Measurements from ENCODE around the gene B3GNT2. TPM values are rescaled to one million over a fixed set of nuclear protein-coding genes. Genes with fewer than 3 reads are reported as not detected.
"Not testable (repeated sequence)": the region's sequence is repeated elsewhere in the genome, so short reads cannot be mapped to it uniquely, and the experiment has no call there.

Gene B3GNT2
- total RNA-seq, 1 donor from 2014 or later, result 38.0 TPM

GRCh38 chr2:62151306-62151638, 44.6 kb upstream of the B3GNT2 start:
- TF ChIP-seq CTCF (IDR thresholded peaks at IDR 0.05), result no peak
- Histone ChIP-seq H3K4me1 (no peaks in the 10 kb centered on the region), H3K27ac (no peak overlapping the region), H3K4me3 (no peak overlapping the region), H3K9me3 (no peaks in the 10 kb centered on the region), H3K36me3 (no peaks in the 10 kb centered on the region), H3K27me3 (ENCODE audit: low read depth) (no peaks in the 10 kb centered on the region)
- no peak for ATAC-seq
- DNase-seq, result no peak
- intact Hi-C loops (cut with DNase I), result no loop called here

GRCh38 chr2:62152000-62152399, 43.9 kb upstream of the B3GNT2 start:
- Histone ChIP-seq H3K4me3 (no peak overlapping the region), H3K27ac (no peak overlapping the region), H3K9me3 (no peaks in the 10 kb centered on the region), H3K4me1 (no peaks in the 10 kb centered on the region), H3K36me3 (no peaks in the 10 kb centered on the region), H3K27me3 (ENCODE audit: low read depth) (no peaks in the 10 kb centered on the region)
- TF ChIP-seq CTCF (IDR thresholded peaks at IDR 0.05), result no peak
- intact Hi-C loops (cut with DNase I), result no loop called here
- no peak for ATAC-seq
- no peak for DNase-seq

GRCh38 chr2:62156861-62157496, 38.9 kb upstream of the B3GNT2 start:
- ATAC-seq, result no peak
- H3K4me1 ChIP-seq, result no peaks in the 10 kb centered on the region

GRCh38 chr2:62158444-62159121, 37.3 kb upstream of the B3GNT2 start:
- ATAC-seq (no peak), DNase-seq (no peak)
- H3K4me1 ChIP-seq, result no peaks in the 10 kb centered on the region
- TF ChIP-seq CTCF (IDR thresholded peaks at IDR 0.05), result no peak
- no peak overlapping the region for H3K27ac ChIP-seq
- no peaks in the 10 kb centered on the region for H3K36me3 ChIP-seq
- no peak overlapping the region for H3K4me3 ChIP-seq
- no peaks in the 10 kb centered on the region for H3K27me3 ChIP-seq (ENCODE audit: low read depth)
- no peaks in the 10 kb centered on the region for H3K9me3 ChIP-seq
- intact Hi-C loops (cut with DNase I), result no loop called here

More at GRCh38 chr2:62156861-62157496, 38.9 kb upstream of the B3GNT2 start:
- Histone ChIP-seq H3K4me3 (no peak overlapping the region), H3K9me3 (no peaks in the 10 kb centered on the region), H3K36me3 (no peaks in the 10 kb centered on the region), H3K27me3 (ENCODE audit: low read depth) (no peaks in the 10 kb centered on the region), H3K27ac (no peak overlapping the region)
- no peak for TF ChIP-seq CTCF (IDR thresholded peaks at IDR 0.05)
- DNase-seq, result no peak
- intact Hi-C loops (cut with DNase I), result no loop called here

GRCh38 chr2:62160691-62161090, 35.2 kb upstream of the B3GNT2 start:
- H3K27ac ChIP-seq; intact Hi-C loops (cut with DNase I); H3K36me3 ChIP-seq; H3K9me3 ChIP-seq; H3K4me1 ChIP-seq; DNase-seq; H3K4me3 ChIP-seq; H3K27me3 ChIP-seq (ENCODE audit: low read depth); ATAC-seq: not testable (repeated sequence)

GRCh38 chr2:62163106-62163831, 32.6 kb upstream of the B3GNT2 start:
- intact Hi-C loops (cut with DNase I), result no loop called here
- Histone ChIP-seq H3K27me3 (ENCODE audit: low read depth) (no peaks in the 10 kb centered on the region), H3K36me3 (no peaks in the 10 kb centered on the region), H3K4me1 (no peaks in the 10 kb centered on the region), H3K27ac (no peak overlapping the region), H3K4me3 (no peak overlapping the region), H3K9me3 (no peaks in the 10 kb centered on the region)
- no peak for TF ChIP-seq CTCF (IDR thresholded peaks at IDR 0.05)
- ATAC-seq (no peak), DNase-seq (no peak)
